ENCODE measurements around the gene NPTX2. TPM values are rescaled to one million over a fixed set of nuclear protein-coding genes. Genes with fewer than 3 reads are reported as not detected.
"Not testable (repeated sequence)": the region's sequence is repeated elsewhere in the genome, so short reads cannot be mapped to it uniquely, and the experiment has no call there.

NPTX2 gene
- under 1 TPM in 1 of 2 donors, not detected in 1; 0.09 TPM for total RNA-seq

GRCh38 chr7:98617051-98617959, at the start of gene NPTX2:
Gene NPTX2, plus strand, starts transcription at chr7:98617285. Its CDS starts 177 bp downstream, at chr7:98617462.
- H3K36me3 Mint-ChIP-seq (ENCODE audit: insufficient read depth in 2 of 2): peaks cover 0 to 1% of the 10 kb centered on the region in 2 donors
- H3K9me3 Mint-ChIP-seq: peaks cover 0 to 2% of the 10 kb centered on the region in 2 donors
- peaks cover 45% of the 10 kb centered on the region for H3K27me3 Mint-ChIP-seq (ENCODE audit: low read depth)
- DNase-seq: peak; percentile 24 to 35
- no peak within 1 kb of the TSS for H3K27ac Mint-ChIP-seq
- peaks cover 14% of the 10 kb centered on the region for H3K4me1 Mint-ChIP-seq (ENCODE audit: low read depth)
- H3K4me3 Mint-ChIP-seq: peak within 1 kb of the TSS in 1 of 2 donors; percentile 51
- ATAC-seq (replicated peaks in 1 of 2): peak; percentile 53 to 69

GRCh38 chr7:98567991-98568390, 49.1 kb upstream of the NPTX2 start:
- H3K27me3 Mint-ChIP-seq (ENCODE audit: low read depth): no peaks in the 10 kb centered on the region
- H3K27ac Mint-ChIP-seq: no peak overlapping the region
- no peak for ATAC-seq (replicated peaks in 1 of 2)
- peaks cover 3 to 4% of the 10 kb centered on the region in 2 donors for H3K9me3 Mint-ChIP-seq
- H3K36me3 Mint-ChIP-seq (ENCODE audit: insufficient read depth in 2 of 2): peaks cover 0 to 2% of the 10 kb centered on the region in 2 donors
- H3K4me1 Mint-ChIP-seq (ENCODE audit: low read depth): no peaks in the 10 kb centered on the region
- H3K4me3 Mint-ChIP-seq: no peak overlapping the region
- no peak for DNase-seq

- Mint-ChIP-seq H3K9me3 (peaks cover 2 to 3% of the 10 kb centered on the region in 2 donors), H3K4me3 (no peak overlapping the region), H3K36me3 (ENCODE audit: insufficient read depth in 2 of 2) (peaks cover 0 to 3% of the 10 kb centered on the region in 2 donors), H3K27me3 (ENCODE audit: low read depth) (no peaks in the 10 kb centered on the region), H3K27ac (no peak overlapping the region), H3K4me1 (ENCODE audit: low read depth) (no peaks in the 10 kb centered on the region)
- no peak for DNase-seq
- ATAC-seq (replicated peaks in 1 of 2): no peak
These were observed 48.2 kb upstream of the NPTX2 start for GRCh38 chr7:98568891-98569290.

- no peaks in the 10 kb centered on the region for H3K27me3 Mint-ChIP-seq (ENCODE audit: low read depth)
- H3K4me1 Mint-ChIP-seq (ENCODE audit: low read depth): no peaks in the 10 kb centered on the region
- H3K9me3 Mint-ChIP-seq: peaks cover 0 to 3% of the 10 kb centered on the region in 2 donors
- DNase-seq: no peak
- peaks cover 0 to 3% of the 10 kb centered on the region in 2 donors for H3K36me3 Mint-ChIP-seq (ENCODE audit: insufficient read depth in 2 of 2)
- H3K27ac Mint-ChIP-seq: no peak overlapping the region
- no peak overlapping the region for H3K4me3 Mint-ChIP-seq
- ATAC-seq (replicated peaks in 1 of 2): no peak
These were observed 47.3 kb upstream of the NPTX2 start for GRCh38 chr7:98569691-98570337.

GRCh38 chr7:98571006-98571405, 46.1 kb upstream of the NPTX2 start:
- no peak overlapping the region for H3K4me3 Mint-ChIP-seq
- DNase-seq: no peak
- no peak for ATAC-seq (replicated peaks in 1 of 2)
- H3K27me3 Mint-ChIP-seq (ENCODE audit: low read depth): no peaks in the 10 kb centered on the region
- H3K9me3 Mint-ChIP-seq: peaks cover 6 to 9% of the 10 kb centered on the region in 2 donors
- H3K27ac Mint-ChIP-seq: no peak overlapping the region
- H3K36me3 Mint-ChIP-seq (ENCODE audit: insufficient read depth in 2 of 2): peaks cover 2 to 6% of the 10 kb centered on the region in 2 donors
- H3K4me1 Mint-ChIP-seq (ENCODE audit: low read depth): no peaks in the 10 kb centered on the region

GRCh38 chr7:98571986-98572385, 45.1 kb upstream of the NPTX2 start:
- H3K4me3 Mint-ChIP-seq: no peak overlapping the region
- no peaks in the 10 kb centered on the region for H3K27me3 Mint-ChIP-seq (ENCODE audit: low read depth)
- H3K4me1 Mint-ChIP-seq (ENCODE audit: low read depth): no peaks in the 10 kb centered on the region
- H3K27ac Mint-ChIP-seq: no peak overlapping the region
- ATAC-seq (replicated peaks in 1 of 2) (no peak), DNase-seq (no peak)
- peaks cover 12 to 14% of the 10 kb centered on the region in 2 donors for H3K9me3 Mint-ChIP-seq
- H3K36me3 Mint-ChIP-seq (ENCODE audit: insufficient read depth in 2 of 2): peaks cover 5 to 12% of the 10 kb centered on the region in 2 donors

- H3K27ac Mint-ChIP-seq; H3K27me3 Mint-ChIP-seq (ENCODE audit: low read depth); DNase-seq; H3K4me3 Mint-ChIP-seq; ATAC-seq (replicated peaks in 1 of 2); H3K4me1 Mint-ChIP-seq (ENCODE audit: low read depth): not testable (repeated sequence)
- peaks cover 5 to 12% of the 10 kb centered on the region in 2 donors for H3K36me3 Mint-ChIP-seq (ENCODE audit: insufficient read depth in 2 of 2)
- H3K9me3 Mint-ChIP-seq: peaks cover 12 to 14% of the 10 kb centered on the region in 2 donors
These were observed 44.4 kb upstream of the NPTX2 start for GRCh38 chr7:98572716-98573115.

GRCh38 chr7:98573816-98574215, 43.3 kb upstream of the NPTX2 start:
- Mint-ChIP-seq H3K4me3 (no peak overlapping the region), H3K27me3 (ENCODE audit: low read depth) (no peaks in the 10 kb centered on the region), H3K27ac (no peak overlapping the region), H3K36me3 (ENCODE audit: insufficient read depth in 2 of 2) (peaks cover 7 to 12% of the 10 kb centered on the region in 2 donors), H3K9me3 (peaks cover 12 to 14% of the 10 kb centered on the region in 2 donors), H3K4me1 (ENCODE audit: low read depth) (no peaks in the 10 kb centered on the region)
- DNase-seq (no peak), ATAC-seq (replicated peaks in 1 of 2) (no peak)

GRCh38 chr7:98575878-98576277, 41.2 kb upstream of the NPTX2 start:
- ATAC-seq (replicated peaks in 1 of 2) (no peak), DNase-seq (no peak)
- H3K36me3 Mint-ChIP-seq (ENCODE audit: insufficient read depth in 2 of 2): peaks cover 7 to 12% of the 10 kb centered on the region in 2 donors
- no peaks in the 10 kb centered on the region for H3K27me3 Mint-ChIP-seq (ENCODE audit: low read depth)
- H3K9me3 Mint-ChIP-seq: peaks cover 12 to 14% of the 10 kb centered on the region in 2 donors
- no peak overlapping the region for H3K27ac Mint-ChIP-seq
- no peaks in the 10 kb centered on the region for H3K4me1 Mint-ChIP-seq (ENCODE audit: low read depth)
- no peak overlapping the region for H3K4me3 Mint-ChIP-seq

- H3K36me3 Mint-ChIP-seq (ENCODE audit: insufficient read depth in 2 of 2): no peaks in the 10 kb centered on the region
- no peak for DNase-seq
- no peak overlapping the region for H3K4me3 Mint-ChIP-seq
- H3K4me1 Mint-ChIP-seq (ENCODE audit: low read depth): no peaks in the 10 kb centered on the region
- no peak for ATAC-seq (replicated peaks in 1 of 2)
- peaks cover 2 to 7% of the 10 kb centered on the region in 2 donors for H3K9me3 Mint-ChIP-seq
- H3K27ac Mint-ChIP-seq: no peak overlapping the region
- no peaks in the 10 kb centered on the region for H3K27me3 Mint-ChIP-seq (ENCODE audit: low read depth)
These were observed 32.3 kb upstream of the NPTX2 start for GRCh38 chr7:98584830-98585229.

GRCh38 chr7:98591926-98592325, 25.2 kb upstream of the NPTX2 start:
- no peak overlapping the region for H3K4me3 Mint-ChIP-seq
- no peaks in the 10 kb centered on the region for H3K9me3 Mint-ChIP-seq
- H3K4me1 Mint-ChIP-seq (ENCODE audit: low read depth): no peaks in the 10 kb centered on the region
- DNase-seq (no peak), ATAC-seq (replicated peaks in 1 of 2) (no peak)
- peaks cover 5% of the 10 kb centered on the region for H3K27me3 Mint-ChIP-seq (ENCODE audit: low read depth)
- no peaks in the 10 kb centered on the region for H3K36me3 Mint-ChIP-seq (ENCODE audit: insufficient read depth in 2 of 2)
- no peak overlapping the region for H3K27ac Mint-ChIP-seq

- H3K4me1 Mint-ChIP-seq (ENCODE audit: low read depth): no peaks in the 10 kb centered on the region
- H3K9me3 Mint-ChIP-seq: no peaks in the 10 kb centered on the region
- no peak for ATAC-seq (replicated peaks in 1 of 2)
- DNase-seq: no peak
- no peak overlapping the region for H3K27ac Mint-ChIP-seq
- H3K36me3 Mint-ChIP-seq (ENCODE audit: insufficient read depth in 2 of 2): no peaks in the 10 kb centered on the region
- peaks cover 5% of the 10 kb centered on the region for H3K27me3 Mint-ChIP-seq (ENCODE audit: low read depth)
- H3K4me3 Mint-ChIP-seq: no peak overlapping the region
These were observed 22.7 kb upstream of the NPTX2 start for GRCh38 chr7:98594348-98594747.

- Mint-ChIP-seq H3K4me1 (ENCODE audit: low read depth) (no peaks in the 10 kb centered on the region), H3K4me3 (no peak overlapping the region), H3K27me3 (ENCODE audit: low read depth) (peaks cover 5% of the 10 kb centered on the region), H3K27ac (no peak overlapping the region), H3K9me3 (no peaks in the 10 kb centered on the region), H3K36me3 (ENCODE audit: insufficient read depth in 2 of 2) (no peaks in the 10 kb centered on the region)
- DNase-seq (no peak), ATAC-seq (replicated peaks in 1 of 2) (no peak)
These were observed 22.3 kb upstream of the NPTX2 start for GRCh38 chr7:98594787-98595186.

All from activated T-cell treated with anti-CD3 and anti-CD28 coated beads, Interleukin-2, amount 50 U/mL, for 72 hours (primary cell).